ENCODE results near the gene RPA1. TPM values are rescaled to one million over a fixed set of nuclear protein-coding genes. Genes with fewer than 3 reads are reported as not detected.
A peak's percentile ranks its signal among the peaks of the same experiment; 100 is the strongest.

Gene RPA1
- total RNA-seq, 1 experiment from 2014 or later: 158 TPM

GRCh38 chr17:1861391-1862010 is 31.7 kb downstream of the RPA1 start:
- ChIA-PET POLR2A (no interaction called here), CTCF (no interaction called here)
- no peak for TF ChIP-seq CTCF (IDR thresholded peaks at IDR 0.05)
- TF ChIP-seq OVOL2 (CRISPR knock-in tag; IDR thresholded peaks at IDR 0.05; ENCODE audit: borderline replicate concordance): no peak
- no peak for TF ChIP-seq SOX15 (CRISPR knock-in tag; IDR thresholded peaks at IDR 0.05)
- TF ChIP-seq ZNF317 (CRISPR knock-in tag; IDR thresholded peaks at IDR 0.05; ENCODE audit: borderline replicate concordance, low read depth): no peak
- no peak for TF ChIP-seq CBFB (CRISPR knock-in tag; IDR thresholded peaks at IDR 0.05; ENCODE audit: low read depth)
- TF ChIP-seq FOXK1 (CRISPR knock-in tag; IDR thresholded peaks at IDR 0.05): no peak
- TF ChIP-seq NR1H2 (CRISPR knock-in tag; IDR thresholded peaks at IDR 0.05): no peak
- TF ChIP-seq MLX (CRISPR knock-in tag; IDR thresholded peaks at IDR 0.05): no peak
- no peak for TF ChIP-seq RELA (CRISPR knock-in tag; IDR thresholded peaks at IDR 0.05; ENCODE audit: borderline replicate concordance)
- no peak for TF ChIP-seq ZNF671 (CRISPR knock-in tag; IDR thresholded peaks at IDR 0.05)
- TF ChIP-seq PREB (CRISPR knock-in tag; IDR thresholded peaks at IDR 0.05; ENCODE audit: borderline replicate concordance): no peak
- H3K4me3 Mint-ChIP-seq: no peak overlapping the region
- no peak for ATAC-seq
- no peaks in the 10 kb centered on the region for H3K4me1 Mint-ChIP-seq
- H3K27me3 Mint-ChIP-seq (ENCODE audit: low read depth): no peaks in the 10 kb centered on the region
- no peaks in the 10 kb centered on the region for H3K9me3 Mint-ChIP-seq
- no peak overlapping the region for H3K27ac Mint-ChIP-seq
- H3K36me3 Mint-ChIP-seq: peaks cover 22% of the 10 kb centered on the region
- DNase-seq (ENCODE audit: low spot score): no peak

GRCh38 chr17:1865252-1866037 is 35.6 kb downstream of the RPA1 start:
- no peaks in the 10 kb centered on the region for H3K9me3 Mint-ChIP-seq
- no peak overlapping the region for H3K27ac Mint-ChIP-seq
- DNase-seq (ENCODE audit: low spot score) (peak; percentile 37), ATAC-seq (no peak)
- H3K4me3 Mint-ChIP-seq: no peak overlapping the region
- no peaks in the 10 kb centered on the region for H3K4me1 Mint-ChIP-seq
- peaks cover 14% of the 10 kb centered on the region for H3K36me3 Mint-ChIP-seq
- no peaks in the 10 kb centered on the region for H3K27me3 Mint-ChIP-seq (ENCODE audit: low read depth)
- ChIA-PET CTCF (interaction anchor here (0.5 to 3.5 kb wide), 14 partner anchors 9 to 380 kb away, joined by 3 to 15 read pairs (median 3); partner anchors contain the start of genes RILP, RPA1 and SMYD4), POLR2A (no interaction called here)
- TF ChIP-seq CBFB (CRISPR knock-in tag; IDR thresholded peaks at IDR 0.05; ENCODE audit: low read depth) (no peak), EMX1 (CRISPR knock-in tag; IDR thresholded peaks at IDR 0.05) (no peak), CTCF (IDR thresholded peaks at IDR 0.05) (peak; percentile 46), MXD4 (CRISPR knock-in tag; IDR thresholded peaks at IDR 0.05; ENCODE audit: borderline replicate concordance) (no peak), MAX (CRISPR knock-in tag; IDR thresholded peaks at IDR 0.05) (no peak), MYBL2 (CRISPR knock-in tag; IDR thresholded peaks at IDR 0.05) (no peak), ZMAT4 (CRISPR knock-in tag; IDR thresholded peaks at IDR 0.05) (no peak), HMGA2 (CRISPR knock-in tag; IDR thresholded peaks at IDR 0.05) (peak; percentile 82)

Measured in WTC11 (cell line).